Measurements from ENCODE around the gene RRAS.
A peak's percentile ranks its signal among the peaks of the same experiment; 100 is the strongest.

The RRAS gene

DNA sequence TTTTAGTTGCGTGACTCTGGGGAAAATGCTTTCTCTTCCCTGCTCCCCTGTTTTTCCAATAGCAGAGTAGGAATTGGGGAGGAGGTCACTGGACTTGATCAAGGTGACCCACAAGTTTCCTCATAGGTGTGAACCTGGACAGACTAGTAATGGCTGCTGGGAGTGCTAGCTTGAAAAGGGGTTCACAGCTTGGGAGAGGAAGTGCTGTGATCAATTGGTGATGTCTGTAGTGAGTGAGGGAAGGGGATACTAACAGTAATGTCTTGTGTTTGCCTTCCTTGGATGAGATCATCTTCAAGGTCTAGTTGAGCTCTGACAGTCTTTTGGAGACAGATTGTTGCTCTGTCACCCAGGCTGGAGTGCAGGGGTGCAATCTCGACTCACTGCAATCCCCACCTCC lies 27.5 kb upstream of the RRAS start:
- ChIA-PET POLR2A (ENCODE audit: low non-redundant PET) (no interaction called here), CTCF (no interaction called here)
- no peak for DNase-seq (ENCODE audit: low spot score)
- TF ChIP-seq, protein P1, sequence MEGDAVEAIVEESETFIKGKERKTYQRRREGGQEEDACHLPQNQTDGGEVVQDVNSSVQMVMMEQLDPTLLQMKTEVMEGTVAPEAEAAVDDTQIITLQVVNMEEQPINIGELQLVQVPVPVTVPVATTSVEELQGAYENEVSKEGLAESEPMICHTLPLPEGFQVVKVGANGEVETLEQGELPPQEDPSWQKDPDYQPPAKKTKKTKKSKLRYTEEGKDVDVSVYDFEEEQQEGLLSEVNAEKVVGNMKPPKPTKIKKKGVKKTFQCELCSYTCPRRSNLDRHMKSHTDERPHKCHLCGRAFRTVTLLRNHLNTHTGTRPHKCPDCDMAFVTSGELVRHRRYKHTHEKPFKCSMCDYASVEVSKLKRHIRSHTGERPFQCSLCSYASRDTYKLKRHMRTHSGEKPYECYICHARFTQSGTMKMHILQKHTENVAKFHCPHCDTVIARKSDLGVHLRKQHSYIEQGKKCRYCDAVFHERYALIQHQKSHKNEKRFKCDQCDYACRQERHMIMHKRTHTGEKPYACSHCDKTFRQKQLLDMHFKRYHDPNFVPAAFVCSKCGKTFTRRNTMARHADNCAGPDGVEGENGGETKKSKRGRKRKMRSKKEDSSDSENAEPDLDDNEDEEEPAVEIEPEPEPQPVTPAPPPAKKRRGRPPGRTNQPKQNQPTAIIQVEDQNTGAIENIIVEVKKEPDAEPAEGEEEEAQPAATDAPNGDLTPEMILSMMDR (conservative IDR thresholded peaks at IDR 0.05; ENCODE audit: low read depth): no peak
- no peak overlapping the region for H3K27ac ChIP-seq

DNA sequence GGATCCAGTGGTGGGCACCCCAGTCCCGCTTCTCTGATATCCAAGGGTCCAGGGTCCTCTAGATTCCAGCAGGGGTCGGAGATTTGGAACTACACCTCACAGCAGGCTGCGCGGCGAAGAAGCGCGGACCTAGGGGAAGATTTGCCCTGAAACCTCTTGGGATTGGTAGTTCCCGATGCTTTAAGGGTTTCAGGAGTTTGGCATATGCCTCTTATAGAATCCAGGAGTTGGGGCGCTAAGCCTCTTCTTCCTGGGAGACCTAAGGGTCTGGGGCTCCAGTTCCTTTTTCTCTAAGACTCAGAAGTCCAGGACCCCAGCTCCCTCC lies 26.1 kb upstream of the RRAS start:
- peak; percentile 50 for DNase-seq (ENCODE audit: low spot score)
- POLR2A ChIA-PET (ENCODE audit: low non-redundant PET): no interaction called here
- CTCF ChIA-PET: interaction anchor here (0.7 kb wide), 1 partner anchor 95 kb away, joined by 3 read pairs; no protein-coding TSS in a partner anchor
- TF ChIP-seq, protein P1 (conservative IDR thresholded peaks at IDR 0.05; ENCODE audit: low read depth): no peak
- H3K27ac ChIP-seq: peak overlapping the region; percentile 97

DNA sequence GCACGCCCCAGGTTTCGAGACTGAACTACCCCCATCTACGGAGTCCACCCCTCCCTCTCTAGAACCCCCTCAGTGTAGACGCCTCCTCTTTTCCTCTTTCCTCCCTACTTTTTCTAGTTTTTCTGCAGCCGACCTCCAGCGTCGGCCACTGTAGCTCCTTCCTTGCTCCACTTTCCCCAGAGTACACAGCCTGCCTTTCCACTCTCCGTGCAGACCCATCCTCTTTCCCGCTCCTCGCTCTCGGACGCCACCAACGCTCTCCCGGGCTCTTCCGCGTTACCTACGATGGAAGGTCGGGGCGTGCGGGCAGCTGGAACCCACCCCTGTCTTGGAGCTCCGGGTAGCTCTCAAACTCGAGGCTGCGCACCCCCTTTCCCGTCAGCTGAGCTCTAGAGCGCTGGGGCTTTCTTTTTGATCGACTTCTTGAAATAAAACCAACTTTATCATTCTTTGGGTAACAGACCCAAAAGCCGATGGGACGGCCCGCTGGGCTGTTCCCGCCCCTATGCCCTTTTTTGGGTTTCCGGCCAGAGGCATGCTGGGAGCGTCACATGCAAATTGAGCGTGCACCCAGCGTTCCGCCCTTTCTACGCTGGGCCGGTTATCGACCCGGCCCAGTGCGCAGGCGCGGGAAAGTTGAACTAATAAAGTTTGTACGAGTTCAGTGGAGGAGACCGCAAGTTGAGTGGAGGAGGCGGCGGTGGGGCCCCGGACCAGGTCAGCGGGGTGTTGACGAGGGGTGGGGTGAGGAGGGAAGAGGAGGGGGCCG lies 25.6 kb upstream of the RRAS start, which contains the start of the genes BCL2L12 and IRF3:
BCL2L12 (plus strand) TSS at position 583 of the 769 bp plus-strand sequence. CDS start 760 bp downstream, outside the sequence.
IRF3 (minus strand) TSS at position 507 of the 769 bp plus-strand sequence. CDS start 1,019 bp downstream, outside the sequence.
- ChIA-PET POLR2A (ENCODE audit: low non-redundant PET) (interaction anchor here (0.5 kb wide), 1 partner anchor 92 kb away, joined by 11 read pairs; no protein-coding TSS in a partner anchor), CTCF (interaction anchor here (0.7 kb wide), 1 partner anchor 95 kb away, joined by 3 read pairs; no protein-coding TSS in a partner anchor)
- peak within 1 kb of the TSS; percentile 97 for H3K27ac ChIP-seq
- TF ChIP-seq, protein P1 (conservative IDR thresholded peaks at IDR 0.05; ENCODE audit: low read depth): no peak
- peak; percentile 97 for DNase-seq (ENCODE audit: low spot score)

DNA sequence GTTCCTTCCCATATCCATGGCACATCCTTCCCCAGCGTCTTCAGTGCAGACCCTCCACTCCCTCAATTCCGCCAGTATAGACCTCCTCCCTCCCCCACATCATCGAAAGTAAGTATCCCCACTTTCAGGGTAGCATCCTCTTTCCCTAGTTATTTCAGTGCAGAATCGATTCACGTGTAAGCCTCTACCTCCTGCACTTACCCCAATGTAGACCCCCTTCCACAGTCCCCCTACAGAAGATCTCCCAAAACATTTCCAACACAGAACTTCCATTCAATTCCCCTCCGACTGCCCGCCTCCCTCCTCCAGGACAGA lies 25.1 kb upstream of the RRAS start:
- no peak for DNase-seq (ENCODE audit: low spot score)
- POLR2A ChIA-PET (ENCODE audit: low non-redundant PET): interaction anchor here (0.5 to 1.0 kb wide), 3 partner anchors 9 to 92 kb away, joined by 3 to 11 read pairs (median 5); no protein-coding TSS in a partner anchor
- H3K27ac ChIP-seq: peak overlapping the region; percentile 97
- TF ChIP-seq, protein P1 (conservative IDR thresholded peaks at IDR 0.05; ENCODE audit: low read depth): no peak
- CTCF ChIA-PET: no interaction called here

DNA sequence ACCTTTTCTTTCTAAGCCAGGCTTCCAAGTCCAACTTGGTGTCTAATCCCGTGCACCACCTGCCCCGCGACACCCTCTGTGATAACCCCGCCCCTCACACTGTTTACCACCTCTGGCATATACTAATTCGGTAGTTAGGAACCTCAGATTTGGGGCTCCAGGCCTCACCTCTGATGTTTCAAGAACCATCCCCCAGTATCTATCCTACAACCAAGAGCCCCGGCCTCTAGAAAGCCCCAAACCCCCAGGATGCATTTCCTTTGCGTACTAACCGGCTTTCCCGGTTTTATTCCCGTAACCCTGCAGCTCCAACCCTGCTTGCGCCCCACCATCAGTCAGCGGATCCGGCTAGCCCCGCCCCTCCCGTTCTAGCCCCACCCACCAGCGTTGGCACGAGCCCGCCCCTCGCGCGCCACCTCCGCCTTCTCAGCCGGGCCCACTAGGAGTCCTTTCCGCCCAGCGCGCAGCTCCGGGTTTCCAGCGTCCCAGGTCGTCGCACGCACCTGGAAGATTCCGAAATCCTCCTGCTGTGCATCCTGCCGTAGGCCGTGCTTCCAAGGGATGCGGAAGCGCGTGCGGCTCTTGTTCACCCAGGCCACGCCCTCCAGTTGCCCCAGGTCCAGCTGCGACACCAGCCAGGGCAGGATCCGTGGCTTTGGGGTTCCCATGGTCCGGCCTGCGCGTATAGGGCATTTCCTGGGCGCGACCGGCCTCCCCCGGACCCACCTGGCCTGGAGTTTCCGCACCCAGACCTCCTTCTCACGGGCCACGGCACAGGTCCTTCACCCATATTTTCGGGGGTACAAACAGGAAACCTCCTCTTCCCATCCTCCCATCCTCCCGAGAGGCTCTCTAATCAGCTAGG lies 24.5 kb upstream of the RRAS start:
- CTCF ChIA-PET: interaction anchor here (1.0 kb wide), 1 partner anchor 16 kb away, joined by 3 read pairs; no protein-coding TSS in a partner anchor
- peak; percentile 95 for DNase-seq (ENCODE audit: low spot score)
- TF ChIP-seq, protein P1 (conservative IDR thresholded peaks at IDR 0.05; ENCODE audit: low read depth): no peak
- POLR2A ChIA-PET (ENCODE audit: low non-redundant PET): interaction anchor here (0.5 to 1.0 kb wide), 4 partner anchors 9 to 91 kb away, joined by 3 to 11 read pairs (median 4); partner anchors contain the start of gene SCAF1
- peak overlapping the region; percentile 97 for H3K27ac ChIP-seq

DNA sequence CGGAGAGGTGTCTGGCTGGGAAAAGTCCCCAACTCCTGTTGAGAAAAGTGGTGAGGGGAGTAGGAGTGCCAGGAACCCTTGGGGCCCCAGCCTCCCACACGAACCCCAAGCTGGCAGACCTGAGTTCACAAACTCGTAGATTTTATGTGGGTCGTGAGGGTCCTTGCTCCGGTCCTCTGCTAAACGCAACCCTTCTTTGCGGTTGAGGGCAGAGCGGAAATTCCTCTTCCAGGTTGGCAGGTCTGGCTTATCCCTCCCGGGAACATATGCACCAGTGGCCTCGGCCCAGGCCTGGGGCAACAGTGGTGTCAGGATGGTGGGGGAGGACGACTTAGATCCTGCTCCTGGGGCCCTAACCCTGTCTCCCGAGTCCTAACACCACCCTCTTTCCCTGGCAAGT lies 23.3 kb upstream of the RRAS start:
- POLR2A ChIA-PET (ENCODE audit: low non-redundant PET): no interaction called here
- TF ChIP-seq, protein P1 (conservative IDR thresholded peaks at IDR 0.05; ENCODE audit: low read depth): no peak
- H3K27ac ChIP-seq: peak overlapping the region; percentile 97
- CTCF ChIA-PET: no interaction called here
- no peak for DNase-seq (ENCODE audit: low spot score)
